ENCODE data around the gene AGTR1. TPM values are rescaled to one million over a fixed set of nuclear protein-coding genes. Genes with fewer than 3 reads are reported as not detected.

The AGTR1 gene
- polyA plus RNA-seq (2011; rRNA removed), result 0.98 and 1.1 TPM in 2 replicates
- polyA minus RNA-seq (2011; rRNA and poly(A)+ RNA removed), result 0.19 and 0.31 TPM in 2 replicates

DNA sequence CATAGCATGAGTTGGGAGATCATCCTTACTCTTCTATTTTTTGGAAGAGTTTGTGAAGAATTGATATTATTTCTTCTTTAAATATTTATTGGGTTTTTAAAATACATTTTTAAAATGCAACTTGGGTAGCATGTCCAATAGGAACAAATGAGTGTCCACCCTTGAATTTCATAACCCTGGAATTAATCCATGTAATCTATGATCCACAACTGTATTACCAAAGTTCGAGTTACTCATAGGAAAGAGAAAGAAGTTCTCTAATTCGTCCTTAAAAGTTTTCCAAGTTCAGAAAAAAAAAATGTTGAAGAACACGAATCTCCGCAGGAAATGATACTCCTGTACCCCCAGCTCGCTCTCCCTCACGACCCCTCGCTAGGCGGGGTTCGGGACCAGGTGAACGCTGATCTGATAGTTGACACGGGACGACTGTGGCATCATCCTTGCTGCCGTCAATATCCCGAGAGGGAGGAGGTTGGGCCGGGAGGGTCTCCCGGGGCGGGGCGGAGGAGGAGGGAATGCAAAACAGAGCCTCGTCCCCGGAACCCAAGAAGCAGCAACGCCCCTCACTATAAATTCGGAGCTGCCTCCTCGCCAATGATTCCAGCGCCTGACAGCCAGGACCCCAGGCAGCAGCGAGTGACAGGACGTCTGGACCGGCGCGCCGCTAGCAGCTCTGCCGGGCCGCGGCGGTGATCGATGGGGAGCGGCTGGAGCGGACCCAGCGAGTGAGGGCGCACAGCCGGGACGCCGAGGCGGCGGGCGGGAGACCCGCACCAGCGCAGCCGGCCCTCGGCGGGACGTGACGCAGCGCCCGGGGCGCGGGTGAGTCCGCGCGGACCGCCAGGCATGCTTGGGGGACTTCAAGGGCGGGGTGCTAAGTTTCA is at the start of gene AGTR1:
AGTR1 (plus strand) TSS at position 598 of the 884 bp plus-strand sequence. CDS start 43,133 bp downstream, outside the sequence.
- DNase-seq (ENCODE audit: low read depth), result no peak
- Histone ChIP-seq H3K4me3 (ENCODE audit: low read depth, low read length) (peak within 1 kb of the TSS; percentile 28), H3K36me3 (ENCODE audit: control insufficient read depth, insufficient read depth, low read length) (no peaks in the 10 kb centered on the region), H3K27me3 (ENCODE audit: control insufficient read depth, insufficient read depth, low read length) (peaks cover 2% of the 10 kb centered on the region)
- CTCF ChIA-PET, result no interaction called here
- POLR2A ChIA-PET, result no interaction called here
- TF ChIP-seq, protein P1, sequence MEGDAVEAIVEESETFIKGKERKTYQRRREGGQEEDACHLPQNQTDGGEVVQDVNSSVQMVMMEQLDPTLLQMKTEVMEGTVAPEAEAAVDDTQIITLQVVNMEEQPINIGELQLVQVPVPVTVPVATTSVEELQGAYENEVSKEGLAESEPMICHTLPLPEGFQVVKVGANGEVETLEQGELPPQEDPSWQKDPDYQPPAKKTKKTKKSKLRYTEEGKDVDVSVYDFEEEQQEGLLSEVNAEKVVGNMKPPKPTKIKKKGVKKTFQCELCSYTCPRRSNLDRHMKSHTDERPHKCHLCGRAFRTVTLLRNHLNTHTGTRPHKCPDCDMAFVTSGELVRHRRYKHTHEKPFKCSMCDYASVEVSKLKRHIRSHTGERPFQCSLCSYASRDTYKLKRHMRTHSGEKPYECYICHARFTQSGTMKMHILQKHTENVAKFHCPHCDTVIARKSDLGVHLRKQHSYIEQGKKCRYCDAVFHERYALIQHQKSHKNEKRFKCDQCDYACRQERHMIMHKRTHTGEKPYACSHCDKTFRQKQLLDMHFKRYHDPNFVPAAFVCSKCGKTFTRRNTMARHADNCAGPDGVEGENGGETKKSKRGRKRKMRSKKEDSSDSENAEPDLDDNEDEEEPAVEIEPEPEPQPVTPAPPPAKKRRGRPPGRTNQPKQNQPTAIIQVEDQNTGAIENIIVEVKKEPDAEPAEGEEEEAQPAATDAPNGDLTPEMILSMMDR (IDR thresholded peaks at IDR 0.05; ENCODE audit: insufficient read depth, low read depth, low read length), result no peak

DNA sequence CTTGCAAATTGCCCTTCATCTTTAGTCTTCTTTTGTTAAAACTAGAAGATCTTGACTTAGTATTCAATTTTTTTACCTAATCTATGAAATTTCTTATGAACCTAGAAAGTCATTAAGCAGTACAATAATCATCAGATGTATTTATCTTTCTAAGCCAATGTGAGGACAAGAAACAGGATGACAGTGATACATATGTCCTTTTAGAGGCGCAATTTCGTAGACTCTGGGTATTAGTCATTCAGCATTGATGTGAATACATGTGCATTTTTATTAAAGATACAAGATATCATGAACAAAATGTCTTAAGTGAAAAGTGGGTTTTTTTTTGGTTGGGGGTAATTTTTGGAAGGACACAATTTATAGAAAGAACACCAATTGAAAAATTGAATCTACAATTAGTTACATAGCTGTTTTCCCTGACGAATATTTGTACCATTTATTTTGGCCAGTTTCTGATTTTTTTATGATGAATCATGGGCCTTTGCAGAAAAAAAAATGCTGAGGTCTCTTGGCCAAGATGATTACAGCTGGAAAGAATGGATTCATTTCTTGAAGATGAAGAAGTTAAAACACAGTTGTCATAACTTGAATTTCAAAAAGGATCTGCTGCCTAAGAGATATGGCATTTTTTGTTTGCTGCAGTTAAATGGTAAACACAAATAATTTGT is 48.9 kb upstream of the AGTR1 start:
- Histone ChIP-seq H3K36me3 (ENCODE audit: control insufficient read depth, insufficient read depth, low read length) (no peaks in the 10 kb centered on the region), H3K4me3 (ENCODE audit: low read depth, low read length) (no peak overlapping the region), H3K27me3 (ENCODE audit: control insufficient read depth, insufficient read depth, low read length) (no peaks in the 10 kb centered on the region)
- TF ChIP-seq, protein P1 (IDR thresholded peaks at IDR 0.05; ENCODE audit: insufficient read depth, low read depth, low read length), result no peak
- ChIA-PET POLR2A (no interaction called here), CTCF (interaction anchor here (1.2 kb wide), 1 partner anchor 71 kb away, joined by 3 read pairs; no protein-coding TSS in a partner anchor)
- DNase-seq (ENCODE audit: low read depth), result peak; percentile 21

DNA sequence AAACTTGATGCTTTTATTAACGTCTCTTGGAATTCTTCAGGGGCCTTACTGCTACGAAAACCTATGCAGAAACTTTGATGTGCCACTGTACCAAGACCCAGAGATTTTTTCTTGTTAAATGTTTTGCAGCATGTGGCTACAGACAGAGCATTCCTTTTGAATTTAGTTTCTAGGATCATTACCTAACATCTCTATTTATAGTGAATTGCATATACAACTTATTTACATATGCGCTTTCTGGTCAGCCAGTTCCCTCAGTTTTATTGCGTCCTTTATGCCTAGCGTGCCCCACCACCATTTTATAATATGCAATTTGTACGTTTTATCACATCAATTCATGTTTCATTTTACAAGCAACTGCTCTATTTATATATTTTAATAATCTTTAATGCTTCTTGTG is 46.2 kb upstream of the AGTR1 start:
- H3K4me3 ChIP-seq (ENCODE audit: low read depth, low read length), result no peak overlapping the region
- CTCF ChIA-PET, result no interaction called here
- TF ChIP-seq, protein P1 (IDR thresholded peaks at IDR 0.05; ENCODE audit: insufficient read depth, low read depth, low read length), result no peak
- H3K27me3 ChIP-seq (ENCODE audit: control insufficient read depth, insufficient read depth, low read length), result no peaks in the 10 kb centered on the region
- H3K36me3 ChIP-seq (ENCODE audit: control insufficient read depth, insufficient read depth, low read length), result no peaks in the 10 kb centered on the region
- DNase-seq (ENCODE audit: low read depth), result no peak
- POLR2A ChIA-PET, result no interaction called here

DNA sequence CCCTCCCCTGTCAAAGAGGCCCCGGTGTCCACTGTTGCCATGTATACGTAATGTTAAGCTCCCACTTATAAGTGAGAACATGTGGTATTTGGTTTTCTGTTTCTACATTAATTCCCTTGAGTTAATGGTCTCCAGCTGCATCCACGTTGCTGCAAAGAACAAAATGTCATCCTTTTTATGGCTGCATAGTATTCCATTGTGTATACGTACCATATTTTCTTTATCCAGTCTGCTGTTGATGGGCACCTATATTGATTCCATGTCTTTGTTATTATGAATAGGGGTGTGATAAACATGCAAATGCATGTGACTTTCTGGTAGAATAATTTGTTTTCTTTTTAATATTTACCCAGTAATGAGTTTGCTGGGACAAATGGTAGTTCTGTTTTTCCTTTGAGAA is 43.3 kb upstream of the AGTR1 start:
- TF ChIP-seq, protein P1 (IDR thresholded peaks at IDR 0.05; ENCODE audit: insufficient read depth, low read depth, low read length), result no peak
- Histone ChIP-seq H3K27me3 (ENCODE audit: control insufficient read depth, insufficient read depth, low read length) (no peaks in the 10 kb centered on the region), H3K4me3 (ENCODE audit: low read depth, low read length) (no peak overlapping the region), H3K36me3 (ENCODE audit: control insufficient read depth, insufficient read depth, low read length) (no peaks in the 10 kb centered on the region)
- DNase-seq (ENCODE audit: low read depth), result no peak
- CTCF ChIA-PET, result no interaction called here
- POLR2A ChIA-PET, result no interaction called here

DNA sequence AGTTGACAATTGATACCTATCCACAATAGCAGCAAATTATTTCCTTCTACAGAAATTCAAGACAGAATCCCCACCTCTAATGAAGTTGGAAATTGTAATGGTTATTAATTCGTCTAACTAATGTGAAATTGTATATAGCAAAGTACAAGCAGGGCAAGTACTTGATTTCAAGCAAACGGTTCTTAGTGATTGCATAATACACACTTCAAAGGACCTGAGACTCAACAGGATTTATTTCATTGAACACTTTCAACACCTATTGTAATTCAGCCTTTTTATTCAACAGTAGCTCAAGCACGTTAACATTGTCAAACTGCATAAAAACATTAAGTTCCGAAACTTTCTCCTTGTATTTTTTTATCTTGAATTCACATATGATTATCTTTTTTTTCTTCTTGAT is 40.2 kb upstream of the AGTR1 start:
- no peak overlapping the region for H3K4me3 ChIP-seq (ENCODE audit: low read depth, low read length)
- no peak for DNase-seq (ENCODE audit: low read depth)
- H3K27me3 ChIP-seq (ENCODE audit: control insufficient read depth, insufficient read depth, low read length), result no peaks in the 10 kb centered on the region
- no peaks in the 10 kb centered on the region for H3K36me3 ChIP-seq (ENCODE audit: control insufficient read depth, insufficient read depth, low read length)
- TF ChIP-seq, protein P1 (IDR thresholded peaks at IDR 0.05; ENCODE audit: insufficient read depth, low read depth, low read length), result no peak
- ChIA-PET CTCF (no interaction called here), POLR2A (no interaction called here)
